ENCODE results near the gene RBM24.

Gene RBM24

DNA sequence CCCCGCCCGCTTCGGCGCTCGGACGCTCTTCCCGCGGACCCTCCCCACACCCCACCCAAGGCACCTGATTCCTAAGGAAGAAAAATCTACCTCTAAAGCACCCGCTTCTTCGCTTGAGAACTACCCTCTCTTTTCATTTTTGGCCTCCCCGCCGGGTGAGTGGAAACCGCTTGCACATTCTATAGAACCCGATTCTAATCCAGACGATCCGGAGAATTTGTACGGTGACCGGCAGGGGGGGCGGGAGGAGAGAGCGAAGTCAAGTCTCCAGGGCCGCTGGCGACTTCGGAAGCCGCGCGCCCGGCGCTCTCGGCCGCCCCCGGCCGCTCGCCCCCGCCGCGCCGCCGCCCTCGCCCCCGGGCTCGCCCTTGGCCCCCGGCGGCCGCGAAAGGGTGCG lies at the start of gene RBM24:
TSS of gene RBM24 (plus strand) at position 262 of the 397 bp plus-strand sequence. CDS start 221 bp downstream, outside the sequence.
- H3K27ac ChIP-seq = peak within 1 kb of the TSS; percentile 45; the same call in 1 of the 2 replicates
- TF ChIP-seq, protein P1, sequence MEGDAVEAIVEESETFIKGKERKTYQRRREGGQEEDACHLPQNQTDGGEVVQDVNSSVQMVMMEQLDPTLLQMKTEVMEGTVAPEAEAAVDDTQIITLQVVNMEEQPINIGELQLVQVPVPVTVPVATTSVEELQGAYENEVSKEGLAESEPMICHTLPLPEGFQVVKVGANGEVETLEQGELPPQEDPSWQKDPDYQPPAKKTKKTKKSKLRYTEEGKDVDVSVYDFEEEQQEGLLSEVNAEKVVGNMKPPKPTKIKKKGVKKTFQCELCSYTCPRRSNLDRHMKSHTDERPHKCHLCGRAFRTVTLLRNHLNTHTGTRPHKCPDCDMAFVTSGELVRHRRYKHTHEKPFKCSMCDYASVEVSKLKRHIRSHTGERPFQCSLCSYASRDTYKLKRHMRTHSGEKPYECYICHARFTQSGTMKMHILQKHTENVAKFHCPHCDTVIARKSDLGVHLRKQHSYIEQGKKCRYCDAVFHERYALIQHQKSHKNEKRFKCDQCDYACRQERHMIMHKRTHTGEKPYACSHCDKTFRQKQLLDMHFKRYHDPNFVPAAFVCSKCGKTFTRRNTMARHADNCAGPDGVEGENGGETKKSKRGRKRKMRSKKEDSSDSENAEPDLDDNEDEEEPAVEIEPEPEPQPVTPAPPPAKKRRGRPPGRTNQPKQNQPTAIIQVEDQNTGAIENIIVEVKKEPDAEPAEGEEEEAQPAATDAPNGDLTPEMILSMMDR (conservative IDR thresholded peaks at IDR 0.05) = peak; percentile 41; the same call in 1 of the 2 replicates

DNA sequence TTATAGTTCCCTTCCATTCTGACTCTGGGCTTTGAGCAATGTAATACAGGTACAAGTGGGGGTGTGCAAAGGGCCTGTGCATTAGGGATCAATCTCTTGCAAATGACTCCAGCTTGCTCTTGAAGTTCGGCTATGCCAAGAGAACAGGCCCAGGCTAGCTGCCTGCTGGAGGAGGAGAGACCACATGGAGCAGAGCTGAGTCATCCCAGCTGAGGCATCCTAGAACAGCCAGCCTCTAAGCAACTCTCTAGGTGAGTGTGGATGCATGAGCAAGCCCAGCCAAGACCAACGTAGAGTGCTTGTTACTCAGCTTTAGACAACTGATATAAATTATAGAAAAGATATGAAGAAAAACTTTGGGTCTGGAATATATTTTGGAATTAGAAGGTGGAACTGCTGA lies 47.6 kb upstream of the RBM24 start:
- TF ChIP-seq, protein P1 (conservative IDR thresholded peaks at IDR 0.05) = no peak
- H3K27ac ChIP-seq = no peak overlapping the region

DNA sequence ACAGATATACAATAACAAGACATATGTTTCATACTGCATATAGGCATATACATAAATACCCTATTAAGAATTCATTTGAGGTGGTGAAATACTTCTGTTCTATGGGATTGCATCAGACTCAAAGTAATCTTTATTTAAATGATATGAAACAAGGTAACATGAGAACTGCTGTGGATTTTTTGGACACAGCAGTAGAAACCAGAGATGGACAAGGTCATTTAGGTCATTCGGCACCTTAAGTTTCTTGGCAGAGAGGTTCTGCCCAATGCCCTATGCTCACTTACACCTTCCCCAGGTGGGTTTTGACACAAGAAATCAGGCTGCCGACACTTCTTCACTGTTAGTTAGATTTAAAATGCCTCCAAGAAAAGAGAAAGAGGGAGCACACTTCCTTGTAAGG lies 43.9 kb upstream of the RBM24 start:
- no peak overlapping the region for H3K27ac ChIP-seq
- TF ChIP-seq, protein P1 (conservative IDR thresholded peaks at IDR 0.05) = no peak

DNA sequence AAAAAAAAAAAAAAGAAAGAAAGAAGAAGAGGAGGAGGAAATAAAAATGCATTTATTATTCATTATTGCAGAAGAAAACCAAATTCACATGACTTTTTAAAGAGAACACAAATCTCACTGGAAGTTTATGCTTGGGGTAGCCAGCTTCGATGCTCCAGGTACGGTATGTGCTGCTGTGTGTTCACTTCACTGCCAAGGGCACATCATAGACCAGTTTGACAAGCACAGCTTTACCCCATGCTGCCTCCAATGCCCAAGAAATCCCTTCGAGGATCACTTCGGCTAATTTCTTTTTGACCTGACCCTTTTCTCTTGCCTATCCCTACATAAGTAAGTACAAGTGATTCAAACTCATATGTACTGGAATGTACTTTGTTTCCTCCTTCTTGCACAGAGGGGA lies 41.9 kb upstream of the RBM24 start:
- H3K27ac ChIP-seq = no peak overlapping the region
- TF ChIP-seq, protein P1 (conservative IDR thresholded peaks at IDR 0.05) = no peak

DNA sequence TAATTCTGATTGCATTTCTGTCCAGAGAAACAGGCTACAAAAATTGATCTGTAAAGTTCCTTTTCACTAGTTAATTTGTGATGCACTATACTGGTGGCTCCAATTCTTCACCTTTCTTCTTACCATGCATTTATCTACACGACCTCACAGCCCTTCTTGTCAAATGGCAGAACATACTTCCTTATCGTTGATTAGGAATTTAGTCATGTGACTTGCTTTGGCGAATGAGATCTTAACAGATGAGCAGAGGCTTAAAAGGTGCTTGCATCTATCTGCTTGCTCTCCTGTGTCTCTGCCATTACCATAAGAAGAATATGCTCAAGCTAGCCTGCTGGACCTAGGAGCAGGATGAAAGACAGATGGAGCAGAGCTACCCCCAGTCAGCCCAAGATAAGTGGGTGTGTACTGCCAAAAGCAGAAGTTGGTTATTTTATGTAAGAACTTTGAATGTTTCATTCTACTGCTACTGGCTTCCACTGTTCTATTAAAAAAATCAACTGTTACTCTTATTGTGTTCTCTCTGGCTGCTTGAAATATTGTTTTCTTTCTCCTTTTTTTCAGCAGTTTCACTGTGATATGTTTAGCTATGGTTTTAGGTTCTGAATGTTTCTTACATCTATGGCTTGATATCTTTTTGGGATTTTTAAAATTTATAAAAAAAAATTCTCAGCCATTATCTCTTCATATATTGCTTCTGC lies 40.2 kb upstream of the RBM24 start:
- no peak overlapping the region for H3K27ac ChIP-seq
- TF ChIP-seq, protein P1 (conservative IDR thresholded peaks at IDR 0.05) = no peak

DNA sequence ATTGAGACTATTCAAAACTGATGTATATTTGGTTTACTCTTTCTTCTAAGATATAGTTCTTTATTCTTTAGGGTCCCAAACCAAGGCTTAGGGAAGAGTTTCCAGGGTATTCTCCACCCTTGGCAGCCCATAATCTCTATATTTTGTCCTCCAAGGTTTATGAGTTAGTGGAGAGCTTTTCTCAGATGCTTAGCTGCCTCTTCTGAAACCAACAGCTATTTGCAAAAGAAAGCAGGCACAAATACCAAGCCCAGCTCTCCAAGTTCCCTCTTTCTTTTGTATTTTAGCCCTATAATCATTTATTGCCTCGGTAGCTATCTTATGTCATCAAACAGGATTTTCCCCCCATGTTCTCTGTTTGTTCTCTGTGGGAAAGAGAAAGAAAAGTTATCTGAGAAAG lies 39.1 kb upstream of the RBM24 start:
- H3K27ac ChIP-seq = no peak overlapping the region
- TF ChIP-seq, protein P1 (conservative IDR thresholded peaks at IDR 0.05) = no peak

DNA sequence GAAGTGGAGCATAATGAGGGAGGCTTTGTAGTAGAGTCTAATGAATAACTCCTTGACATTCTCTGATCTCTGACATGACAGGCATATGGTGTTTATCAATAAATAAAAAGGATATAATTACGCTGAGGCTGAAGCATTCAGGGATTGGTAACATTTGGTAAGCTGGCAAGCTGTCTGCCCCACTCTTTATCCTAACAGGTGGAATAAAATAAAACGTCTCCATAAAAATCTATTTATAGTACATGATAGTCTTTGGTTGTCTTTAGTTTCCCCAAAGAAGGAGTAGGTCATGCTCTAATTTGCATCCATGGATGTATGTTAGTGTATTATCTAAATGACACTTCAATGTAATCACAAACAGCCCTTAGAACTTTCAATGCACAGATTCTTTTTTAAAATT lies 30.9 kb upstream of the RBM24 start:
- TF ChIP-seq, protein P1 (conservative IDR thresholded peaks at IDR 0.05) = no peak
- no peak overlapping the region for H3K27ac ChIP-seq

All from VCaP (cell line).